DND-41 (cell line): ENCODE measurements around the gene RILPL2.
"Not testable (repeated sequence)": the region's sequence is repeated elsewhere in the genome, so short reads cannot be mapped to it uniquely, and the experiment has no call there.

Experiments used
- ATAC-seq: fragments of 200-7000 bp; cut with Tn5 transposase; 3 replicates; pipeline ENCODE4 v1.9.1; 2021; ENCODE audit warnings: low read depth; ENCODE audit not compliant: insufficient read depth
- DNase-seq: peaks from one replicate; pipeline ENCODE4 v3.0.0-alpha.2; 2020
- H2AFZ ChIP-seq: 2 replicates; pipeline ENCODE4 v1.6.0; 2012; ENCODE audit warnings: low read depth, low read length
- H3K27ac ChIP-seq: 2 replicates; pipeline ENCODE4 v1.5.1; 2012; ENCODE audit warnings: low read length, inconsistent platforms
- H3K27me3 ChIP-seq: fragments of 200-600 bp; sonication (generic); 2 replicates; pipeline ENCODE4 v1.6.0; 2012; ENCODE audit warnings: low read length, mild to moderate bottlenecking, inconsistent platforms; ENCODE audit not compliant: insufficient read depth, poor library complexity
- H3K36me3 ChIP-seq: 2 replicates; pipeline ENCODE4 v1.5.1; 2012; ENCODE audit warnings: low read length, inconsistent platforms; ENCODE audit not compliant: insufficient read depth
- H3K4me1 ChIP-seq: 2 replicates; pipeline ENCODE4 v1.5.1; 2012; ENCODE audit warnings: mild to moderate bottlenecking, low read length; ENCODE audit not compliant: insufficient read depth
- H3K4me2 ChIP-seq: 2 replicates; pipeline ENCODE4 v1.6.0; 2012; ENCODE audit warnings: mild to moderate bottlenecking, moderate library complexity, low read length, inconsistent platforms; ENCODE audit not compliant: insufficient read depth
- H3K4me3 ChIP-seq, 2 experiments: fragments of 200-600 bp in 1 of 2; shearing (Covaris generic) in 1 of 2; 2 replicates each; pipeline ENCODE4 v1.5.1; 2012 to 2016; ENCODE audit warnings: inconsistent platforms in 2 of 2, low read length in 2 of 2, mild to moderate bottlenecking in 2 of 2, low read depth in 1 of 2, moderate library complexity in 1 of 2
- H3K79me2 ChIP-seq: 2 replicates; pipeline ENCODE4 v1.6.0; 2012; ENCODE audit warnings: low read length, inconsistent platforms; ENCODE audit not compliant: insufficient read depth
- H3K9ac ChIP-seq: 2 replicates; pipeline ENCODE4 v1.6.0; 2012; ENCODE audit warnings: low read depth, mild to moderate bottlenecking, inconsistent platforms, low read length, moderate library complexity
- H3K9me3 ChIP-seq: 2 replicates; pipeline ENCODE4 v1.5.1; 2012; ENCODE audit warnings: low read length, moderate library complexity, mild to moderate bottlenecking, inconsistent platforms; ENCODE audit not compliant: insufficient read depth, severe bottlenecking
- H4K20me1 ChIP-seq: 2 replicates; pipeline ENCODE4 v1.6.0; 2012; ENCODE audit warnings: low read length; ENCODE audit not compliant: insufficient read depth
- CTCF ChIP-seq: IDR thresholded peaks from 2 replicates; pipeline ENCODE4 v1.5.1; 2012; ENCODE audit warnings: borderline replicate concordance, low read length, moderate library complexity, mild to moderate bottlenecking; ENCODE audit not compliant: poor library complexity, severe bottlenecking; ENCODE audit errors: extremely low read depth
- EZH2 ChIP-seq: IDR thresholded peaks from 3 replicates; pipeline ENCODE4 v1.6.1; 2012; ENCODE audit warnings: borderline replicate concordance, low read depth, mild to moderate bottlenecking, moderate library complexity, low read length, inconsistent platforms; ENCODE audit not compliant: severe bottlenecking

The RILPL2 gene

GRCh38 chr12:123468786-123469185, 32.3 kb upstream of the RILPL2 start:
- H3K4me1 ChIP-seq = no peaks in the 10 kb centered on the region
- peaks cover 26% of the 10 kb centered on the region for H3K79me2 ChIP-seq
- no peak overlapping the region for H3K9ac ChIP-seq
- DNase-seq (no peak), ATAC-seq (peak; percentile 61)
- no peak overlapping the region for H3K4me2 ChIP-seq
- H3K27me3 ChIP-seq = no peaks in the 10 kb centered on the region
- peaks cover 50% of the 10 kb centered on the region for H3K36me3 ChIP-seq
- H3K9me3 ChIP-seq = no peaks in the 10 kb centered on the region
- TF ChIP-seq EZH2 (no peak), CTCF (peak; percentile 42)
- no peak overlapping the region for H3K27ac ChIP-seq
- no peak overlapping the region for H2AFZ ChIP-seq
- H4K20me1 ChIP-seq = no peaks in the 10 kb centered on the region
- no peak overlapping the region for H3K4me3 ChIP-seq

- no peaks in the 10 kb centered on the region for H3K9me3 ChIP-seq
- ATAC-seq = no peak
- H3K4me1 ChIP-seq = peaks cover 4% of the 10 kb centered on the region; the same call in 1 of the 2 replicates
- H3K27me3 ChIP-seq = no peaks in the 10 kb centered on the region
- peaks cover 56% of the 10 kb centered on the region for H3K79me2 ChIP-seq
- H2AFZ ChIP-seq = no peak overlapping the region
- H3K9ac ChIP-seq = no peak overlapping the region
- no peak overlapping the region for H3K27ac ChIP-seq
- H4K20me1 ChIP-seq = no peaks in the 10 kb centered on the region
- H3K36me3 ChIP-seq = peaks cover 33% of the 10 kb centered on the region
- DNase-seq = no peak
- H3K4me2 ChIP-seq = no peak overlapping the region
- H3K4me3 ChIP-seq = no peak overlapping the region
- TF ChIP-seq EZH2 = no peak
- no peak for TF ChIP-seq CTCF
Observed at GRCh38 chr12:123465084-123465483, 28.6 kb upstream of the RILPL2 start.

GRCh38 chr12:123463174-123463573, 26.7 kb upstream of the RILPL2 start:
- not testable (repeated sequence) for ATAC-seq, H3K4me2 ChIP-seq, DNase-seq, H3K27ac ChIP-seq, H3K9ac ChIP-seq, H4K20me1 ChIP-seq, H3K4me3 ChIP-seq, H3K9me3 ChIP-seq, H3K27me3 ChIP-seq, H2AFZ ChIP-seq
- peaks cover 33% of the 10 kb centered on the region for H3K36me3 ChIP-seq
- peaks cover 69% of the 10 kb centered on the region for H3K79me2 ChIP-seq
- peaks cover 19% of the 10 kb centered on the region for H3K4me1 ChIP-seq

GRCh38 chr12:123457980-123458779, 21.7 kb upstream of the RILPL2 start, which contains the start of gene SNRNP35:
TSS of gene SNRNP35 (plus strand) at chr12:123458139. CDS start at chr12:123465541, 7,402 bp downstream.
- peak within 1 kb of the TSS; percentile 100 for H3K27ac ChIP-seq
- peak; percentile 85 for ATAC-seq

More at GRCh38 chr12:123457980-123458779, 21.7 kb upstream of the RILPL2 start, which contains the start of gene SNRNP35:
- Histone ChIP-seq H2AFZ (peak within 1 kb of the TSS; percentile 96), H3K9ac (peak within 1 kb of the TSS; percentile 98), H3K4me1 (peaks cover 23% of the 10 kb centered on the region), H4K20me1 (no peaks in the 10 kb centered on the region), H3K27me3 (no peaks in the 10 kb centered on the region), H3K4me2 (peak within 1 kb of the TSS; percentile 71), H3K9me3 (no peaks in the 10 kb centered on the region), H3K36me3 (no peaks in the 10 kb centered on the region; the same call in 1 of the 2 replicates), H3K4me3 (peak within 1 kb of the TSS; percentile 88 to 93), H3K79me2 (peaks cover 43% of the 10 kb centered on the region)
- DNase-seq = peak; percentile 89
- TF ChIP-seq EZH2 (no peak), CTCF (no peak)
